Ovary (tissue), 3 donors: ENCODE data around the gene MYO1A.

ENCODE experiments used
- CTCF ChIP-seq, 3 donors: fragments of 450-650 bp in 2 of 3; fragments of 200-600 bp in 1 of 3; IDR thresholded peaks; one replicate each; pipeline versions ENCODE4 v1.5.1 to v1.8.0; 2016 to 2022; ENCODE audit warnings: antibody characterized with exemption in 3 of 3, mild to moderate bottlenecking in 1 of 3
- EP300 ChIP-seq: sonication (generic); formaldehyde crosslinking; IDR thresholded peaks from one replicate; pipeline ENCODE4 v1.6.1; 2017; ENCODE audit warnings: antibody characterized with exemption
- POLR2A ChIP-seq: fragments of 450-650 bp; IDR thresholded peaks from one replicate; pipeline ENCODE4 v1.6.1; 2017; ENCODE audit warnings: antibody characterized with exemption, mild to moderate bottlenecking, moderate library complexity
- donor health status: DM: no; HTN: no; CAD: no.

- no peak for TF ChIP-seq CTCF (IDR thresholded peaks at IDR 0.05)
- no peak for TF ChIP-seq POLR2A
- TF ChIP-seq EP300 = no peak
These were observed 1.1 kb upstream of the MYO1A start for GRCh38 chr12:57051011-57051410.
